ENCODE results near the gene KCNN3. TPM values are rescaled to one million over a fixed set of nuclear protein-coding genes. Genes with fewer than 3 reads are reported as not detected.

Gene KCNN3
- total RNA-seq, 4 donors from 2014 or later: 0.21 to 0.78 (median 0.26) TPM

DNA sequence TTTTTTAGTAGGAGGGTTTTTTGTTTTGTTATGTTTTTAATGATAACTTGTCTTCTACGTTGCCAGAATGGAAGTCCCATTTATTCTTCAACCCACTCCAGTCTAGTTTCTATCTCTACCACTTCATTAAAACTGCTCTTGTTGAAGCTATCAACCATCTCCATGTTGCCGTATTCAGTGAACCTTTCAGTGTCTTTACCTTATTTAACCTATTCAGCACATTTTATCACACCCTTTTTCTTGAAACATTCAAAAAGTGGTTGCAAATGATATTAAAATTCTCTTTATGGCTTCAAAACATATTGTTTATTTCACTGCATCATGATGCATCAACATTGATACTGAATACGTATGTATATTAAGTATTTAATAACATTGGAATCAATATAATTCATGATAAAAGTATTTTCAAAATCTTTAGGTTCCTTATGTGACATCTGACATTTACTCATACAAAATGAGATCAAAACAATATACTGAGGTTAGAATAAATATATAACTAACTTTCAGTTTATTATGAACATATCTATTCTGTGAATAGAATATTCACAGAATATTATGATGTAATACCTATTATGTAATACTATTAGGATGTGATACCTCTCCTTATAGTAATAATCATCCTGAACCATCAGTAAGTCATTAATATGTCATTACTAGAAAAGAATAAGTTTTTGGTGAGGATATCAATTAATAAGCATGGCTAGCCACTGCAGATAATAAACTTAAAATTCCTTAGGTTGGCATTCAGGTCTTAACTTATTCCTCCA, 210.1 kb downstream of the KCNN3 start:
- TF ChIP-seq EP300 (IDR thresholded peaks at IDR 0.05) (no peak), POLR2A (IDR thresholded peaks at IDR 0.05) (no peak)
- TF ChIP-seq, protein P1, sequence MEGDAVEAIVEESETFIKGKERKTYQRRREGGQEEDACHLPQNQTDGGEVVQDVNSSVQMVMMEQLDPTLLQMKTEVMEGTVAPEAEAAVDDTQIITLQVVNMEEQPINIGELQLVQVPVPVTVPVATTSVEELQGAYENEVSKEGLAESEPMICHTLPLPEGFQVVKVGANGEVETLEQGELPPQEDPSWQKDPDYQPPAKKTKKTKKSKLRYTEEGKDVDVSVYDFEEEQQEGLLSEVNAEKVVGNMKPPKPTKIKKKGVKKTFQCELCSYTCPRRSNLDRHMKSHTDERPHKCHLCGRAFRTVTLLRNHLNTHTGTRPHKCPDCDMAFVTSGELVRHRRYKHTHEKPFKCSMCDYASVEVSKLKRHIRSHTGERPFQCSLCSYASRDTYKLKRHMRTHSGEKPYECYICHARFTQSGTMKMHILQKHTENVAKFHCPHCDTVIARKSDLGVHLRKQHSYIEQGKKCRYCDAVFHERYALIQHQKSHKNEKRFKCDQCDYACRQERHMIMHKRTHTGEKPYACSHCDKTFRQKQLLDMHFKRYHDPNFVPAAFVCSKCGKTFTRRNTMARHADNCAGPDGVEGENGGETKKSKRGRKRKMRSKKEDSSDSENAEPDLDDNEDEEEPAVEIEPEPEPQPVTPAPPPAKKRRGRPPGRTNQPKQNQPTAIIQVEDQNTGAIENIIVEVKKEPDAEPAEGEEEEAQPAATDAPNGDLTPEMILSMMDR (IDR thresholded peaks at IDR 0.05): no peak
- Histone ChIP-seq H3K4me3 (no peak overlapping the region), H3K4me1 (no peaks in the 10 kb centered on the region), H3K9me3 (no peaks in the 10 kb centered on the region), H3K27ac (no peak overlapping the region), H3K27me3 (peaks cover 0 to 18% of the 10 kb centered on the region in 2 donors), H3K36me3 (no peaks in the 10 kb centered on the region)
- DNase-seq (ENCODE audit: low spot score in 2 of 2): no peak
- 71 to 76% methylated on average over 3 of the region's 3 CpGs for WGBS, 2 donors

GRCh38 chr1:154657556-154657955, 212.5 kb downstream of the KCNN3 start:
- H3K4me1 ChIP-seq: no peaks in the 10 kb centered on the region
- no peak overlapping the region for H3K27ac ChIP-seq
- no peaks in the 10 kb centered on the region for H3K36me3 ChIP-seq
- H3K4me3 ChIP-seq: no peak overlapping the region
- H3K27me3 ChIP-seq: peaks cover 0 to 18% of the 10 kb centered on the region in 2 donors
- whole genome bisulfite sequencing, 2 donors: 46 to 51% methylated on average over 2 of the region's 2 CpGs
- H3K9me3 ChIP-seq: no peaks in the 10 kb centered on the region
- TF ChIP-seq POLR2A (IDR thresholded peaks at IDR 0.05) (no peak), EP300 (IDR thresholded peaks at IDR 0.05) (no peak)
- TF ChIP-seq, protein P1 (IDR thresholded peaks at IDR 0.05): no peak
- DNase-seq (ENCODE audit: low spot score in 2 of 2): no peak

DNA sequence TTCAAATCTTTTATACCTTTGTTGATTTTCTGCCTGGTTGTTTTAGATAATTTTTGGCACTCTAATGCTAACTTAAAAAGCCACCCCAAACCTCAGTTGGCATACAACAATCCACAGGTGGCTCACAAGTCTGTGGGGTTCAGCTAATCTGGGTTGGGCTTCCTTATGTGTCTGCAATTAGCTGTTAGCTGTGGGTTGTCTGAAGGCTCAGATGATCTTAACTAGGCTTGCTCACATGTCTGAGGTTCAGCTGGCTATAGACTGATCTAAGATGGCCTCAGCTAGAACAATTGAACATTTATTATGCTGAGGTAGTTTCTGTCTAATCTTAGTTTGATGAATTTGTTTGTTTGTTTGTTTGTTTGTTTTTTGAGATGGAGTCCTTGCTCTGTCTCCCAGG, 217.2 kb downstream of the KCNN3 start:
- Histone ChIP-seq H3K9me3 (no peaks in the 10 kb centered on the region), H3K27me3 (peaks cover 0 to 8% of the 10 kb centered on the region in 2 donors), H3K4me1 (no peaks in the 10 kb centered on the region), H3K36me3 (no peaks in the 10 kb centered on the region), H3K4me3 (no peak overlapping the region), H3K27ac (no peak overlapping the region)
- TF ChIP-seq EP300 (IDR thresholded peaks at IDR 0.05): no peak
- TF ChIP-seq, protein P1 (IDR thresholded peaks at IDR 0.05): no peak
- TF ChIP-seq POLR2A (IDR thresholded peaks at IDR 0.05): no peak
- DNase-seq (ENCODE audit: low spot score in 2 of 2): no peak

Other genes with a start within 250 kb of the KCNN3 start
- 10 to 100 TPM in 3 of 4 donors, 1 to 10 TPM in 1; 9.0 to 19.8 (median 15.6) TPM for gene PMVK, start 66.4 kb upstream of the KCNN3 start, total RNA-seq
- gene PBXIP1, start 85.8 kb upstream of the KCNN3 start, total RNA-seq: 100 to 1,000 TPM in 2 of 4 donors, 10 to 100 TPM in 2; 52.5 to 120 (median 97.9) TPM
- 10 to 100 TPM; 18.6 to 24.3 (median 23.5) TPM for gene PYGO2, start 91.5 kb upstream of the KCNN3 start, total RNA-seq
- 100 to 1,000 TPM in 2 of 4 donors, 10 to 100 TPM in 2; 82.9 to 168 (median 101) TPM for gene SHC1, start 100.5 kb upstream of the KCNN3 start, total RNA-seq
- gene CKS1B, start 104.4 kb upstream of the KCNN3 start, total RNA-seq: 10 to 100 TPM; 35.2 to 40.5 (median 37.3) TPM
- 10 to 100 TPM; 17.4 to 33.6 (median 23.6) TPM for gene FLAD1, start 113.1 kb upstream of the KCNN3 start, total RNA-seq
- gene LENEP, start 123.3 kb upstream of the KCNN3 start, total RNA-seq: 1 to 10 TPM in 1 of 4 donors, not detected in 3; 1.5 TPM
- 10 to 100 TPM; 44.6 to 53.4 (median 49.5) TPM for gene ZBTB7B, start 132.5 kb upstream of the KCNN3 start, total RNA-seq
- 1 to 10 TPM in 3 of 4 donors, under 1 TPM in 1; 0.90 to 4.2 (median 1.7) TPM for gene DCST2, start 163.5 kb upstream of the KCNN3 start, total RNA-seq
- 1 to 10 TPM in 1 of 4 donors, under 1 TPM in 2, not detected in 1; 0.21 to 3.5 (median 0.90) TPM for gene DCST1, start 163.5 kb upstream of the KCNN3 start, total RNA-seq
- 100 to 1,000 TPM; 111 to 202 (median 168) TPM for gene ADAM15, start 181.0 kb upstream of the KCNN3 start, total RNA-seq
- gene EFNA4, start 193.5 kb upstream of the KCNN3 start, total RNA-seq: 1 to 10 TPM in 3 of 4 donors, under 1 TPM in 1; 0.87 to 4.2 (median 1.8) TPM
- gene EFNA3, start 208.6 kb upstream of the KCNN3 start, total RNA-seq: 1 to 10 TPM in 2 of 4 donors, under 1 TPM in 1, not detected in 1; 0.63 to 1.2 (median 1.2) TPM